Measurements from ENCODE around the gene DAW1. TPM values are rescaled to one million over a fixed set of nuclear protein-coding genes. Genes with fewer than 3 reads are reported as not detected.

The DAW1 gene
- total RNA-seq, 1 experiment from 2014 or later, result 2.8 TPM

GRCh38 chr2:227890495-227891079 lies 19.2 kb downstream of the DAW1 start:
- H3K27ac ChIP-seq, result no peak overlapping the region
- H3K9me2 ChIP-seq (ENCODE audit: insufficient read depth), result no peaks in the 10 kb centered on the region
- POLR2A ChIA-PET (ENCODE audit: unreplicated experiment), result interaction anchor here (0.6 kb wide), 4 partner anchors 18 to 677 kb away, joined by 4 to 8 read pairs (median 6); no protein-coding TSS in a partner anchor

GRCh38 chr2:227891673-227892072 lies 20.2 kb downstream of the DAW1 start:
- no peak for DNase-seq
- no peak overlapping the region for H3K27ac ChIP-seq
- no peaks in the 10 kb centered on the region for H3K9me2 ChIP-seq (ENCODE audit: insufficient read depth)
- no peaks in the 10 kb centered on the region for H3K4me1 ChIP-seq (replicated peaks; ENCODE audit: insufficient read depth)
- H3K27me3 ChIP-seq (ENCODE audit: insufficient read depth, low read depth), result no peaks in the 10 kb centered on the region
- no TSS peak for BruUV-seq (replicated peaks)
- POLR2A ChIA-PET (ENCODE audit: unreplicated experiment), result no interaction called here
- CTCF ChIA-PET, result interaction anchor here (0.7 kb wide), 1 partner anchor 770 kb away, joined by 3 read pairs; no protein-coding TSS in a partner anchor
- H3K79me2 ChIP-seq (ENCODE audit: low read depth), result no peaks in the 10 kb centered on the region
- TF ChIP-seq EZH2 (IDR thresholded peaks at IDR 0.05; ENCODE audit: low read depth), result no peak
- no peak for TF ChIP-seq CTCF (conservative IDR thresholded peaks at IDR 0.05)
- H3K4me3 ChIP-seq, result no peak overlapping the region
- H3F3A ChIP-seq (ENCODE audit: insufficient read depth, low read depth), result no peaks in the 10 kb centered on the region
- intact Hi-C loops (cut with micrococcal nuclease; ENCODE audit: unreplicated experiment), result loop anchor here (10.0 kb wide), 2 partner anchors 763 to 1693 kb away; no protein-coding TSS in a partner anchor
- H4K20me1 ChIP-seq (ENCODE audit: insufficient read depth), result no peaks in the 10 kb centered on the region
- no peaks in the 10 kb centered on the region for H3K9me3 ChIP-seq (ENCODE audit: insufficient read depth, low read depth)
- no peak overlapping the region for H2AFZ ChIP-seq
- no peak overlapping the region for H3K4me2 ChIP-seq
- no peaks in the 10 kb centered on the region for H3K36me3 ChIP-seq (ENCODE audit: low read depth)

More at GRCh38 chr2:227890495-227891079, 19.2 kb downstream of the DAW1 start:
- CTCF ChIA-PET, result interaction anchor here (0.7 to 0.9 kb wide), 4 partner anchors 125 to 1890 kb away, joined by 3 to 15 read pairs (median 4); no protein-coding TSS in a partner anchor
- intact Hi-C loops (cut with micrococcal nuclease; ENCODE audit: unreplicated experiment), result loop anchor here (10.0 kb wide), 2 partner anchors 764 to 1694 kb away; no protein-coding TSS in a partner anchor
- H2AFZ ChIP-seq, result no peak overlapping the region
- H3F3A ChIP-seq (ENCODE audit: insufficient read depth, low read depth), result no peaks in the 10 kb centered on the region
- H3K79me2 ChIP-seq (ENCODE audit: low read depth), result no peaks in the 10 kb centered on the region
- no peaks in the 10 kb centered on the region for H3K36me3 ChIP-seq (ENCODE audit: low read depth)
- no peaks in the 10 kb centered on the region for H3K27me3 ChIP-seq (ENCODE audit: insufficient read depth, low read depth)
- H3K9me3 ChIP-seq (ENCODE audit: insufficient read depth, low read depth), result no peaks in the 10 kb centered on the region
- BruUV-seq (replicated peaks), result no TSS peak
- H3K4me2 ChIP-seq, result no peak overlapping the region
- TF ChIP-seq EZH2 (IDR thresholded peaks at IDR 0.05; ENCODE audit: low read depth) (no peak), CTCF (conservative IDR thresholded peaks at IDR 0.05) (peak; percentile 79)
- no peaks in the 10 kb centered on the region for H4K20me1 ChIP-seq (ENCODE audit: insufficient read depth)
- H3K4me3 ChIP-seq, result no peak overlapping the region
- DNase-seq, result no peak
- H3K4me1 ChIP-seq (replicated peaks; ENCODE audit: insufficient read depth), result no peaks in the 10 kb centered on the region

GRCh38 chr2:227903381-227903780 lies 31.9 kb downstream of the DAW1 start:
- Histone ChIP-seq H3K9me2 (ENCODE audit: insufficient read depth) (no peaks in the 10 kb centered on the region), H3K79me2 (ENCODE audit: low read depth) (no peaks in the 10 kb centered on the region), H3K4me2 (no peak overlapping the region), H2AFZ (no peak overlapping the region), H3K9me3 (ENCODE audit: insufficient read depth, low read depth) (no peaks in the 10 kb centered on the region), H3K4me1 (replicated peaks; ENCODE audit: insufficient read depth) (no peaks in the 10 kb centered on the region), H3F3A (ENCODE audit: insufficient read depth, low read depth) (no peaks in the 10 kb centered on the region), H3K36me3 (ENCODE audit: low read depth) (no peaks in the 10 kb centered on the region), H3K27me3 (ENCODE audit: insufficient read depth, low read depth) (no peaks in the 10 kb centered on the region), H4K20me1 (ENCODE audit: insufficient read depth) (no peaks in the 10 kb centered on the region), H3K27ac (no peak overlapping the region), H3K4me3 (no peak overlapping the region)
- DNase-seq, result no peak
- intact Hi-C loops (cut with micrococcal nuclease; ENCODE audit: unreplicated experiment), result no loop called here
- no TSS peak for BruUV-seq (replicated peaks)
- ChIA-PET POLR2A (ENCODE audit: unreplicated experiment) (no interaction called here), CTCF (no interaction called here)
- TF ChIP-seq CTCF (conservative IDR thresholded peaks at IDR 0.05), result no peak
- no peak for TF ChIP-seq EZH2 (IDR thresholded peaks at IDR 0.05; ENCODE audit: low read depth)
